CD4-positive, alpha-beta T cell treated with Interleukin-15 for 4 hours (primary cell): ENCODE measurements around the gene FBXW4.
"Not testable (repeated sequence)": the region's sequence is repeated elsewhere in the genome, so short reads cannot be mapped to it uniquely, and the experiment has no call there.

Experiments
- DNase-seq: peaks from one replicate; pipeline ENCODE4 v3.0.0-alpha.2; 2020; ENCODE audit warnings: low spot score

The FBXW4 gene

DNA sequence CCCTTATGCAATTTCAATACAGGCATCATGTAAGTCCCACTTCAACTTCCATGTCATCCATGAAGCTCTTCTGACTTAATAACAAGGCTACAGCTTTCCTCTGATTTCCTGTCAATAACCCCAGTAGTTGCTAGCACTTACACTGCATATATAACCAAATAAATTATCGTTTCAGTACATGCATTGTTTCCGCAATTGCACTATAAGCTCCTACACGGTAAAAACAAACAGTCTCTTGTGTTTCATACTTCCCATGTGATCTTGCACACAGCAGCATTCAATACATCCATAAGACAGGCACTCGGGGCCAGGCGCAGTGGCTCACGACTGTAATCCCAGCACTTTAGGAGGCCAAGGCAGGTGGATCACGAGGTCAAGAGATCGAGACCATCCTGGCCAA, 41.4 kb downstream of the FBXW4 start:
- DNase-seq: no peak

DNA sequence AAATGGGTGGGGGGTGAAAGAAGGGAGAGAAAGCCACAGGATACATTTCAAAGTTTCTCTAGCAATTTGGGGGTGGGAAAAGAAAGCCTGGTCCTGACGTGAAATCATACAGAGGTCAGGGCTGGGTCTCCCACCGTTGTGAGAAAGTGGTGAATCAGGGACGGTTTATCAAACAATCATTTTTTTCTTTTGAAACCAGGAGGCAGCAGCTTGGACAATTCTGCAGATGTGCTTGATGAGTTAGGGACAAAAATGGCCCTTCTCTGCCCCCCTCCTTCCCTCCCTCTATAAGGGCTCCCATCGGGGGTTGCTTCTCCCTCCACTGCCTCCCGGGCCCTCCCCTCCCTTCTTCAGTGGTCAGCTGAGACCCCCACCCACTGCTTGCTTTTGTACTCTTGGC, 43.6 kb downstream of the FBXW4 start:
- no peak for DNase-seq

DNA sequence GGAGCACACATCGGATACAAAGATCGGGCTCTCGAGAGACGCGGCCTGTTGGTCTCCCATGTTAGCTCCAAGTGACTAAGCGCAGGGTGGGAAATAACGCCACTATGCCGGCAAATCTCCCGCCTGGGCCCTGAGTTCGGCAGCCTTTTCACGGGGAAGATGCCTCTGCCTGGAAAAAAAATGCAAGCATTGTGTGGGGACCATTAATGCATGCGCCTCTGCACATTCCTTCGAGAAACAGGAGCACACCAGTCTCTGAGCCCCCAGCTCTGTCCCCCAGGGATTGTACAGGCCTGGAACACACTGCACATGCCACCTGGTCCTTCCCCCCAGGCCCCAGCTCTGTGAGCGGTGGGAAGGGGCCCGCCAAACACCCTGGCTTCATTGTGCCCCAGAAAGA, 44.1 kb downstream of the FBXW4 start:
- no peak for DNase-seq

DNA sequence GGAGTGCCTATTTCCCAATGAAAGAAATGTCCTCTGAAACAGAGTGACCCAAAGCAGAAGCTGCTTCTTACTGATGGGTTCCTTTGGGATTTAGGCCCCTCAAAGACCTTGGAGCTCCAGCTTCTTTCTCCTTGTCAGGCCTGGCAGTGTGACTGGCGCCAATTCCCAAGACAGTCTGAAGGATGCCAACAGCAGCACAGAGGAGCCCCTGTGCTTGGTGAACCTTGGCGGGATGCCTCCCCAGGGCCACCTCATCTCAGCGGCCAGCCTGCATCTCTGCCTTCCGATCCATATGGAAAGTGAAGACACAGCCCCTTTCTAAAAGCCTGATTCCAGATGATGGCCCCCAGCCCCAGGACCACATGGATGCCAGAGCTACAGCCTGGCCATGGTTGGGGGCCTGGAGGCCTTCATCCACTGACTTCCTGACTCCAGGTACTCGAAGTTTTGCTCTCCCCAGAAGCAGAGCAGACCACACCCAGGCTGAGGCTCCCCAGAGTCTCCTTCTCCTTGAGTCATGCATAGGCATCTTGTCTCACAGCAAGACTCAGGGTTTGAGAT, 45.4 kb downstream of the FBXW4 start:
- DNase-seq: no peak

DNA sequence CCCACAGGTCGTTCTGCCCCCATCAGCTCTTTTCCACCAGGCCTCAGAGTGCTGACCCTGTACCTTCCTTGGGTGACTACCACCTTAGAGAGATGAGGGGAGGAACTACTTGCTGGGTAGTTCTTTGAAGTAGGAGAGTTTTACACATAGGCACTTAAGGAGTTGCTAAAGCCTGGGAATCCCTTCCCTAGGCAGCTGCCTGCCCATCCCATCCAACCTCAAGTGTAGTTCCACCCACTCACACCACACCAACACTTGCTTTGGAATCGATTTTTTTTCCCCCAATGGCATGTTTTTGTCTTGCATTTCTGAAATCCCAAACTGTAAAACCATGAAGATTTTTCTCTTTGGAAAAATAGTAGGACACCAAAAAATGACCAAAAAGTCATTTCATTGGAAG, 47.7 kb downstream of the FBXW4 start:
- DNase-seq: no peak

DNA sequence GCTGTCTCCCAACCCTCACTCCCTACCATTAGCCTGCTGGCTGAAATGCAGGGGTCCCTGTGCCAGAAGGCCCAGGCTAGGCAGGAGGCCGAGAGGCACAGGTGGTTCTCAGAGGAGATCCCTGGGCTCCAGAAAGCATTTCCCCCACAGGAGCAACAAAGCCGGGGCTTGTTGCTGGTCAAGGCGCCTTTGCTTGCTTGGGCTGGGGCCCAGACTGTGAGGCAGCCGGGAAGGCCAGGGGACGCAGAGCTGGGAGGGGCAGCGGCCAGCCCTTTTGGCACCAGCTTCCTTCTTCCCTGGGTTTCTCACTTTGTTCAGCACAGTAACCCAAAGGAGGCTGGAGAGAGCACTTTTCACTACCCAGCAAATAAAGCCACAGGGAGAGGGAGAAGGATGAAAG, 48.6 kb downstream of the FBXW4 start:
- no peak for DNase-seq

DNA sequence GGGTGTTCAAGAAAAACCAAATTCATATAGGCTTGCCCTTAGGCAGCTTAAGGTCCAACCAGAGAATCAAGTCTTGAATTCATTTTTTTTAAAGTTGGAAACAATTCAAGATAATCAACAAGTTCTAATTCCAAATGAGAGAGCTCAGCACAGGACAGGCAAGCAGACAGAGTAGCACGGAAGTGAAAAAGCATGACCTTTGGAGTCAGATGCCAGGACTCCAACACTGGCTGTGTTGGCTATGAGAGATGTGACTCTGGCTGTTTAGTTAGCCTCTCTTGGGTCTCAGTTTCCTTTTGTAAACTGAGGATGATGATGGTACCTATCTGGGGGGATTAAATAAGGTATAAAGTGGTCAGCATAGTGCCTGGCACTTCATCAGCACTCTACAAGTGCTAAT, 49.3 kb downstream of the FBXW4 start:
- DNase-seq: no peak

DNA sequence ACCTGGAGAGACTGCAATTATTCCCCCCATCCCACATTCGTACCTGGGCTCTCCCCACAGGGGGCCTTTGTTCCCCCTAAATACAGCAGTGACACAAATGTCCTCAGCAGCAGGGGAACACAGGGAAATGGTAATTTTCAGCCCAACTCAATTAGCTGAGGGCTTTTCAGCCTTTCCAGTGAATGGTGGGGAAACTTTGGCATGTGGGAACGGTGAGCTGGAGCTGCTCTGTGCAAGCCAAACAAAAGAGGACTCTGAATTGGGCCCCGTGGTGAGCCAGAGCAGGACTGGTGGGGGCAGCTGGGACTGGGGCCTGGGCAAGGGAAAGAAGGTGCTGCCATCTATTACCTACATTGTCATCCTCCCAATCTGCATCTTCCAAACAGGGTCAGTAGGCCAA, 51.0 kb downstream of the FBXW4 start:
- DNase-seq: no peak

DNA sequence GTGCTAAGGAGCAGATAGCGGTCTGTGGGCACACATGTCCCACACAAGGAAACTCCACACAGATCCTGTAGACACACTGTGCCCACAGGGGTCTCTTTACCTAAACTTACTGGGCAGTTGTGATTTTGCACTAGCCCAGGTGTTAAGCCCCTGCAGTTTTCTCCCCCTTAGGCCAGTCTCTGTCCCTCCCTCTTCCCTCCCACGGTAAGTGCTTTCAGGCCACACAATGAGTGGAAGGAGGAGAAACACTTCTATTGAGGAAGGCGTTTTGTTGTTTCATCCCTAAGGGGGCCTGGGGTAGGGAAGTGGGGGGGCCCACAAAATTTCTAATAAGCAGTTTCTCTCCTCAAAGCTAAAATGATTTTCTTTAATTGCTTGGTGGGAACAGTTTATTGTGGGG, 51.4 kb downstream of the FBXW4 start:
- no peak for DNase-seq

DNA sequence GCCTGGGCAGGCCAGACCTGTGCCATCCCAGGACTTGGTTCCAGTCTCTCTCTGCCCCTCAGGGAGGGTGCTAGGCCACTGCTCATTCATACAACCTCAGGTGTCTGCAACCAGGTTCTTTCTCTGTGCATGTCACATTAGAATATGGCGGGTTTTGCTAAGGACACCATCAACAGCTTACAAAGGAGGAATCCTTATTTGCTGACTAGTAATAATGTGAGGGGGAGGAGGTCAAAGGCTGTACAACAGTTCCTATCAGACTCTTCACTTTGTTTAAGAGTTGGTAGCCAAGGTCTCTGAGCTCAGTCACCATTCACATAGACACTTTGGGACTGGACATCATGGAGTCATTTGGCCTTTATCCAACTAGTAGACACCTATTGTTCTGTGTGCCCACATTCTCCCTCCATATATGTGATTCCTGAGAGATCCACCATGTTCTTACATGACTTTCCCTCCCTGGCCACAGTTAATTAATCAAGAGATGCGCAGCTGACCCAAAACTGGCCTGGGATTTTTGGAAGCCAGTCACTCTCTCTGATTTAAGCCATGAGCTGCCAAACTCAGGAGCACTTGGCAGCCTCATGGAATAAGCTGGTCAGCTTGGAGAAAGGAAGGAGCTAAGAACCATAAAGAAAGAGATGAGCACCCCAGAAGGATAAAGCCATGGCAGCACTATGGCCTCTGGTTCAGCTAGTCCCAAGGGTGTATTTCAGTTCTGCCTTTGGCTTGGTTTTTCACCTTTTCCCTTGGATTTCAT, 55.6 kb downstream of the FBXW4 start:
- DNase-seq: no peak

DNA sequence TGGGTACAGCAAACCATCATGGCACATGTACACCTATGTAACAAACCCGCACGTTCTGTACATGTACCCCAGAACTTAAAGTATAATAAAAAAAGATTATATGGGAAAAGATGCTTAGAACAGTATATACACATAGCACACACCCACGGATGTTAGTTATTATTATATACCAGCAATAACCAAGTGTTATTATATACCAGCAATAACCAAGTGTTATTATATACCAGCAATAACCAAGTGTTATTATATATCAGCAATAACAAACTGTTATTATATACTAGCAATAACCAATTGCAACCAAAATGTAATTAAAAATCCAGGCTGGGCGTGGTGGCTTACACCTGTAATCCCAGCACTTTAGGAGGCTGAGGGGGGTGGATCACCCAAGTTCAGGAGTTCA, 61.5 kb downstream of the FBXW4 start:
- not testable (repeated sequence) for DNase-seq

DNA sequence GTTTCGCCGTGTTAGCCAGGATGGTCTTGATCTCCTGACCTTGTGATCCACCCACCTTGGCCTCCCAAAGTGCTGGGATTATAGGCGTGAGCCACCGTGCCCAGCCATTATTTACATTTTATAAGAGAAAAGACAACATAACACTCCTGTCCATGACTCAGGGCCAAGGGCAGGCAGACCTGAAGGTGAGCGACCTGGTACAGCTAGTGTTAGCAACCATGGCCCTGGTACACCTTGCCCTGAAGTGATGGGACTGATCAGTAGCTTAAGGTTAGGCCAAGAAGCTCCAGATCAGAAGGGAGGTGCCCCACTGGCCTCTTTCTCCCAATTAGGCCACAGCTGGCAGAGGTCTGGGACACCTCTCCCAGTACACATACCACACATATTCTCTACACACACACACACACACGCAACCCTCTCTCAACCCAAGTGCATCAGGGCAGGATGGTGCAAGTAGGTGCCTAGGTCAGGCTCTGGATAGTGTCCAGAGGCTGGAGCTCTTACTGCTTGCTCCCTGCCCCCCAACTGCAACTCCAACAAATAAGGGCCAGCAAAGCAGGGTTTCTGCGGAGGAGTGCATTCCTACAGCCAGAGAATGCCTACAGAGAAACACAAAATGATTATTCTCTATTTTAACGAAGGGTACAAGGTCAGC, 63.0 kb downstream of the FBXW4 start:
- no peak for DNase-seq

DNA sequence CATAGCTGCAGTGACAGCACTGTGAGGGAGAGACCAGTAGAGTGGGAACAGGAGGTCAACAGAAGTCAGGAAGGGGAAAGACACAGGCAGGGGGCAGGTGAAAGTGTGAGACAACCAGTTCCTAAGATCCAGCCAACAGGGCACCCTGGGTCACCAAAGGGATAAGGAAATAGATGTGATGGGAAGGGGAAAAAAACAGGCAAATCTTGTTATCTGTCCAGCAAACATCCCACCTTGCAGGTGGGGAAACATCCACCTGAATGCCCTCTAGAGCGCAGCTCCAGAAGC, 64.4 kb downstream of the FBXW4 start:
- no peak for DNase-seq

DNA sequence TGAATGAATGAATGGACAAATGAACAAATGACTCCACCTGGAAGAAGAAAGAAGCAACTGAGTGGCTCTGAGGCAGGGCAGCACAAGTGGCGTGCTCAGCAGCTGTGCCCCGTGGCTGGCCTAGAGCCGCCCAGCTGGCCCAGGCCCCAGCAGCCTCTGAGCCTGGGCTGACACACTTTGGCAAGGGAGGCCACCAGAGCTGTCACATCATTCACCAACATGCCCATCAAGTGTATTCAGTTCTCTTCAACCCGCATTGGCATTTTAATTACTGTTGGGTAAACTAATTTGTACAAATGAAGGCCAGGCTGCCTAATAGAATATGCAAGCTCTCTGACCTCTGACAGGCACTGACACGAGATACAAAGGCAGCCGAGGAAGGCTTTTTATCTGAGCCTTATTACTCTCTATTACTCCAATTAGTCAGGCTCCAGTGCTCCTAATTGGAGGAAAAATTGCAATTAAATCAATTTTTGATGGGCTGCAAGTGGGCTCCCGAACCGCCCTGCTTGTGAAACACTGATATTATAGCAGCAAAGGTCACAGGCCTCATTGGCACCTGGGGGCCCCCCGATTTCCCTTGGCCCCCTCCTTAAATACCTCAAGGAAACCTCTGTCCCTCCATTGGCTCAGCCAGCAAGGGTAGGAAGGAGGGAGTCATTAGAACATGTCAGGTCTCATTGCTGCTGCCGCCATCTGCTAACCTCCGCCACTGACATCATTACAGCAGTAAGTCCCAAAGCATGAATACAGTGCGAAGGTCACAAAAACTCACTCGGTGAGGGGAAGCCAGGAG, 64.9 kb downstream of the FBXW4 start:
- no peak for DNase-seq

DNA sequence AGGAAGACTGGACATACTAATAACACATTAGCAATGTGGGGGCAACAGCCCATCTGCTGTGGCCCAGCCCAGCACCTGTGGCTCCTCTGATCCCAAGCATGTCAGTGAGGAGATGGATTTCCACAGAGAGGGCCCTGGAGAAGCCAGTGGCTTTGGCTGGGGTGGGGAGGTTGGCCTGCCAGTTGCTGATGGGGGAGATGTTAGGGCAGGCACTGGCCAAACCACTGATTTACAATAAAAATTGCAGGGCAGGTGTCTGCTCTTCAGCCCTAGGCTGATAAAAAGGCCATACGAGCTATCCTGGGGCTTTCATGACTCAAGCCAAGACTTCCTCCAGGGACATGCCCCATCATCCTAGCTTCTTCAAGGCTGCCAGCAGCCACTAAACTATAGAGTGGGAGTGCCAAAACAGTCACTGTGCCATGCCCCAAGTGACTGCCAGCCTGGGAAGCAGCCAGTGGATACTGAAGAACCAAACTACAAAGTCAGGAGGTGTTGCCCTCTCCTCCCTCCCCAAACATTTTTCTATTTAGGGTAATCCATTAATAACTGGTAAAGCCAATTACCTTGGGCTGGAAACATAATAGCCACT, 69.1 kb downstream of the FBXW4 start:
- DNase-seq: no peak

DNA sequence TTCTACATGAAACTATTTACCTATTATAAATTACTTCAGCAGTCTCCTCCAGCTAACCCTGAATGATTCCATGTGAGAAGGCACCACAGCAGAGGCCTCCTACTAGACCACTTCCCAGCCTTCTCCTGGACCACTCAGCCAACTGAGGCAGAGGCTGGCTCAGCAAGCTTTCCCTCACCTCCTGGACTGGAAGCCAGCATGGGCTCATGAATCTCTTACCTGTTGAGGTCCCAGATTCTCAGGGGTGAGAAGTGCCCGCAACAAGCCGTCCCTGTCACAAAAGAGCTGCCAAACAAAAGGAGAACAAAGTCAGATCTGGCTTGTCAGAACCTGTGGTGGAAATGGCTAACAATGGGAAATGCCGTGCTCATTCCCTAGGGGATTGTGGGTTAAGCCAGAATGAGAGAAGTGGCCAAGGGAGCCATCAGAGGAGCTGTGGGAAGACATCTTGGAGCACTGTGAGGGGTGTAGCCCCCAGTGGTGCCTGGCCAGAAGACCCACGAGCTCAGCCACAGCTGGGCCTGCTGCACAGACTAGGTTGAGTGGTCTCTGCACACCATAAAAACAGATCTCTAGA, 70.4 kb downstream of the FBXW4 start:
- no peak for DNase-seq

DNA sequence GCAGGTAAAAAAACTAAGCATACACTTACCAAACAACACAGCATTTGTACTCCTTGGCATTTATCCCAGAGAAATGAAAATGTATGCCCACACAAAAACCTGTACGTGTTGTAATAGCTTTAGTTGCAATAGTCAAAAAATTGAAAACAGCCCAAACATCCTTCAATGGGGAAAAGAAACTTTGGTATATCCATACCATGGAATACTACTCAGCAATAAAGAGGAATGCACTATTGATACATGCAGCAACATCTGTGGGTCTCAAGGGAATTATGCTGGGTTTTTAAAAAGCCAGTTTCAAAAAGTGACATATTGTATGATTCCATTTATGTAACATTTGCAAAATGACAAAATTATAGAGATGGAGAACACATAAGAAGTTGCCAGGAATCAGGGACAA, 71.4 kb downstream of the FBXW4 start:
- no peak for DNase-seq

DNA sequence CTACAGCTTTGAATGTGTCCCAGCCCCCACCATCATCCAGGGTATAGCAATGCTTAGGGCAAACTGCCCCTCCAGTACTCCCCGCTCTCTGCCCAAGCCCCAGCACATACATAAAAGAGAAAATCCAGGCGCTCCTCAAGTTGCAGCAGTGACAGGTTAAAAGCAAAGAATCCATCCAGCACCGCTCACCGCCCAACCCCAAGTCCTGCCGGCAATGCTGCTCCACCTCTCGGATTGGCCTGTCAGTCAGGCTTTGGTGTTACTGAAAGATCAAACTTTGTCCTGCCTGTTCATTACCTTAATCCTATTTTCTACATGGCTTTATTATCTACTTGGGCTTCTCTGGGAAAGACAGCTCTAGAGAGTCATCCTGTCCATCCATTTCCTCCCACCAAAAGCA, 75.0 kb downstream of the FBXW4 start:
- DNase-seq: no peak

DNA sequence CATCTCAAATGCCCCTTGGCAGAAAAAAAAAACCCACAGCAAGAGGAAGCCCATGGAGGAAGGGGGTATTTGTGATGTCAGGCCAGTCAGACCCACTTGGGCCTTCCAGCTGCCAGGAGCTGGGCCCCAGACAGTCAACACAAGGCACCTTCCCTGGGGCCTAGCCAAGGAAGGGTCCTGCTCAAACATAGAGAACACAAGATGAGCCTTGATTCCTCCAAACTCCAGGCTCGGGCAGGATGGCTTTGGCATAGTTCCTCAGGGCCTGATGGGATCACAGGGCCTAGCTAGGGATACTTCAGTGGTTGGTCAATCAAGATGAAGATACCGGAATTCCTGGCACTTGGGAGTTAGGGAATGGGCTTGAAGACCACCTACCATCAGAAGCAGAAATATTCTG, 76.1 kb downstream of the FBXW4 start:
- no peak for DNase-seq

DNA sequence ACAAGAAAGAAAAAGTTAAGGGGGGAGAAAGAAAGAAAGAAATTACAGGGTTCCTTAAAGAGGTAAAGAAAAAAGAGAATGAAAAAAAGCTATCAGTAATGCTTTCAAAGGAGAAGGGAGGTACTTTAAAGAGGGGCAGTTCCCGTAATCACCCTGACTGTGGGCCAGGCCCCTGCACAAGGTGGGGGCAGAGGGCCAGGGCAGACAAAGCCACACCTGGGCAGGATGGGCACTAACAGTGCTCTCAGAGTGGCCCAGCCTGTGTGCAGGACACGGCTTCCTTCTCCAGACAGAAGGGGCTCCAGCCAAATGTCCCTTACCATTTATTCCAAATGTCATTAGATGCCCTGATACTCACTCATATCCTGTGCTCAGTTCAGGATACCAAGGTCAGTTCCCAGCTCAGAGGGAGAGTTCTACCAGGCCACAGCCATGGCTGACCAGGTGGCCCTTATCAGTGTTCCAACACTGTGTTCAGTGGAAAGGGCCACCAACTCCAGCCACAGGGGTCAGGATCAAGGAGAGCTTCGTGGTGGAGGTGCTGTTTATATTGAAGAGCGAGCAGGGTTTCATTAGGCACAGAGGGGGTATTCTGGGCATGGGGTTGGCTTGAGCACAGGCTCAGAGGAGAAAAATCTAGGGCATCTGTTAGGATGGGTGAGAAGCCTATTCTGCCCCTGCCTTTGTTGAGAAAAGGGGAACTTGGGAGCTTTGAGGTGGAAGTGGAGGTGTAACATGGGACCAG, 77.0 kb downstream of the FBXW4 start:
- no peak for DNase-seq

DNA sequence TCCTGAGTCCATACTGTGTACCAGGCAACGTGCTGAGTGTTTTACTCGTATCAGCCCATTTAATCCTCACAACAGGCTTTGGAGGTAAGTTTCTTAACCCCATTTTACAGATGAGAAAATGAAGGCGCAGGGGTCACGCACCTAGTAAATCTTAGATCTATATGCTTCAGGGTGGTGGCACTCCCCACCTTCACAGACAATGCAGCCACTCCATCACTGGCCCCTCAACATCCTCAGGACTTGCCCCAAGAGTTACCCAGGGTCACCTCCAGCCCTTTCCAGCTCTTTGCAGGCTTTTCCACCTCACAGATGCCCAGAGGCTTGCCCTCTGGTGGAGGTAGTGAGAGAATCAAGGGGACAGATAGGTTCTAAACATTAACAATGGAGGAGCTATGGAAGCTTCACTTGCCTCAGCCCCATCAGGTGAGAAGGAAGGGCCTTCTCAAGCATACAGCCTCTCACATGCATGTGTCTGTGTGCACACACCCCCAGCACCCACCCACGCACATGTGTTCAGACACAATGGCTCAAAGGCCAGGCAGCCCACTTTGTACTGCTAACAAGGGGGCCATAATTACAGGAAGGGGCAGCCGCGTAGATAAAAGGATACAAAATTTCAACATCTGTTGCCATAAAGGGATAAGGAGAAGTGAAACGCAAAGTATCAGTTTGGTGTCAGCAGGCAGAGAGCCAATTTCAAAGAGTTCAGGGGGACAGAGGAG, 77.7 kb downstream of the FBXW4 start:
- no peak for DNase-seq
